Stimulated activated CD4-positive, alpha-beta T cell treated with anti-CD3 and anti-CD28 coated beads, Interleukin-2, amount 100 ng/mL, for 48 hours (primary cell): ENCODE results near the gene CACNA1S.
A peak's percentile ranks its signal among the peaks of the same experiment; 100 is the strongest.

Source experiments
- DNase-seq, 2 donors: peaks; one replicate each; pipeline ENCODE4 v3.0.0-alpha.2; 2020

Gene CACNA1S

GRCh38 chr1:201112173-201112731, at the start of gene CACNA1S:
CACNA1S (minus strand) TSS chr1:201112426; CDS start chr1:201112339, 87 bp downstream.
- no peak for DNase-seq

DNA sequence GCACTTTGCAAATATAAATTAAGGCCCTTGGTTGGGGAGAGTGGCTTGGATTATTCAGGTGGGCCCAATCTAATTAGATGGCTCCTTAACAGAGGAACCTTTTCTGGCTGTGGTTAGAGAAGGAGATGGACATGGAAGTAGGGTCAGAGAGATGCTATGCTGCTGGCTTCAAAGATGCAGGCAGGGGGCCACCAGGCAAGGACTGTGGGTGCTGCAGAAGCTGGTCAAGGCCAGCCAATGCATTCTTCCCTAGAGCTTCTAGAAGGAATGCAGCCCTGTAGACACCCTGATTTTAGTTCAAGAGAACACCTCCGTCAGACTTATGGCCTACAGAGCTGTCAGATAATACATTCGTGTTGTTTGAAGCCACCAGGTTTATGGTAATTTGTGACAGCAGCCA, 45.7 kb upstream of the CACNA1S start:
- no peak for DNase-seq

- no peak for DNase-seq
These were observed 44.6 kb upstream of the CACNA1S start for GRCh38 chr1:201156819-201157218.

GRCh38 chr1:201156346-201156745, 44.1 kb upstream of the CACNA1S start:
- DNase-seq, result no peak

GRCh38 chr1:201155354-201155753, 43.1 kb upstream of the CACNA1S start:
- no peak for DNase-seq

DNA sequence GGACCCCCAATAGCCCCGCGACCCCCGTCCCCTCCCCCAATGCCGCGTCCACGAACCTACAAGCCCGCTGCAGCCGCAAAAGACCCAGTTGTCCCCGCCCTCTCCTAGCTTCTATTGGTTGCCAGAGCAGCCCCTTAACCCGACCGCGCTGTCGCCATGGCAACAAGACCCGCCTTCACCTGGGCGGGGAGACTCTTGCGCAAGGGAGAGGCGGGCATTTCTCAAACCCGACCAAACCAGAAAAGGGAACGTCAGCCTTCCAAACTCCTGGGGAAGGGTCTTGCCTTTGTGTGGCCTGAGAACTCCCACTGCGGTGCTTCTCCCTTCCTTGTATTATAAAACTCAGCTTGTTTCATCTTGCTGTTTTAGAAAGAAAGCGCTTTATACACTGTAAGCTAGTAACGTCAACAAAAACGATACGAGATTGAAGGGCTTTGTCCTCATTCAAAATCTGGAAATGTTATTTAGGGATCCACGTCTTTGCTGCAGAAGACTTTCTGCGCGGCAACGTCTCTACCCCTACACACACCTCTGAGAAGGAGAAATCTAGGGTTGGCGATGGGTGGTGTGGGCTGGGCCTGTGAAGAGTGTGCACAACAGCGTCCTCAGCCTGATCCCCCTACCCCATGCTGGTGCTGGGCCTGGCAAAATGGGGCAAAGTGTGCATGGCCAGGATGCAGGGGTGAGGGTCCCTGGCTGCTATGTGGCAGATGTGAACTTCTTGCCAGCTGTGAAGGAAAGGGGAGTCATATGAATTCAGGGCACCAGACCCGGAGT, 42.4 kb upstream of the CACNA1S start, which contains the start of gene TMEM9:
Gene TMEM9, minus strand, starts transcription at position 86 of the 777 bp plus-strand sequence. CDS start 551 bp downstream, outside the sequence.
- DNase-seq, result peak; percentile 99

DNA sequence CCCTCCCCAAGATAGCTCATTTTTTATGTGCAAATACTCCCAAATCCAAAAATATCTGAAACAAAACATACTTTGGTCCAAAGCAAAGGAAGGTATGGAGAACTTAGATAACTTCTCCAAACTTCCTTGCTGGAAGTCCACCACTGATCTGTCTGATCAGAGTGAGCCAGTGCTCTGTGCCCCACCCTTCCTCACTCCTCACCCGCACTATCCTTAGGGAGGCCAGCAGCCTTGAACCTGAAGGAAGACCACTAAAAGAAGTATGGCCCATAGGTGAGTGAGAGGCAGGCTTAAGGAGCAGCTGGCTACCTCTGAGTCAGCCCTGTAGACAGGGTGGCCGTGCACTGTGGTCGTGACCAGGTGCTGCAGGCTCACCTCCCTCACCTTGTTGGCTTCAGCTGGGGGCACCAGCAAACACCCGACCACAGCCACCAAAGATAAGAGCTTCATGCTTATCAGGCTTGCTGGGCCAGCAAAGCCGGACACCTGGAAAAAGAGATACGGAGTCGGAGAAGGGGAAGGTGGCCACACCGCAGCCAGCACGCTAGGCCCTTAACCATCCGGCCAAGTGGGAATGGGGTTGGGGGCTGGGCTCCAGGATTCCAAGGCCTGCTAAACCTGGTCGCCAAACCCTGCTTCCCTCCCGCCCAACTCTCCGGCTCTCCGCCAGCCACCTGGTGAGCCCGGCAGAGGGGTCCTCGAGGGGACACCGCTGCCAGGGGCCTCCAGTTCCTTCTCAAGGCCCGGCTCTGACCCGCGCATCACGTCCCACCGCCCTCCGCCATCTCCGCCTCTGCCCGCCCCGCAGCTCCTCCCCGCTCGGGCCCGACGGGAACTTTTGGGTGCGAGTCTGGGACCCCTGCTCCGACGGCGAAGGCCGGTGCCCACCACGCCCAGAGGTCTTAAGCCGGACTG, 41.5 kb upstream of the CACNA1S start:
- peak; percentile 4 to 8 for DNase-seq

- DNase-seq, result no peak
These were observed 37.2 kb upstream of the CACNA1S start for GRCh38 chr1:201149400-201149799.

DNA sequence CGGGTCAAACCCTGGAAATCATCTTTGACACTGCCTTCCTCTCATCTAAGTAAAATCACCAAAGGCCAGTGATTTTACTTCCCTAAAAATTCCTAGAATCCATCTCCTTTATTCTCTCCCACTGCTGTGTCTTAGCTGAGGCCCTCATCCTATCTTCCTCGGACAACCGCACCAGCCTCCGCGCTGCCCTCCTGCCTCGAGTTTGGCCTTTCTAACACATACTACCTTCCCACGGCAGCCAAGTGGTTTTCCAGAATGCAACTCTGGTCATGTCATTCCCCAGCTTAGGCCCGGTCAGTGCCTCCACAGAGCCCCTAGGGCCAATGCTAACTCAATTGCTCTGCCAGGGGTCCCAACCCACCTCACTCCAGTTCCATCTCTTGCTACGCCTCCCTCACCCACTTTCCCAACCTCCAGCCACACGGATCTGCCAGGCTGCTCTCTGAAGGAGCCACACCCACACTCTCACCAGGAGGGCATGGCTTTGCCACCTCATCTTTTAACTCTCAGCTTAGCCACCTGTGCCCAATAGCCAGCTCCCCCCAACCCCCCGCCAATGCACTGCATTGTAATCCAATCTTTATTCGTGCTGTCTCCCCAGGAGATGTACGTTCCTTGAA, 35.3 kb upstream of the CACNA1S start:
- no peak for DNase-seq

GRCh38 chr1:201146626-201147390, 34.6 kb upstream of the CACNA1S start:
- DNase-seq, result no peak

- DNase-seq, result no peak
These were observed 33.6 kb upstream of the CACNA1S start for GRCh38 chr1:201145816-201146215.

GRCh38 chr1:201145132-201145531, 32.9 kb upstream of the CACNA1S start:
- no peak for DNase-seq

DNA sequence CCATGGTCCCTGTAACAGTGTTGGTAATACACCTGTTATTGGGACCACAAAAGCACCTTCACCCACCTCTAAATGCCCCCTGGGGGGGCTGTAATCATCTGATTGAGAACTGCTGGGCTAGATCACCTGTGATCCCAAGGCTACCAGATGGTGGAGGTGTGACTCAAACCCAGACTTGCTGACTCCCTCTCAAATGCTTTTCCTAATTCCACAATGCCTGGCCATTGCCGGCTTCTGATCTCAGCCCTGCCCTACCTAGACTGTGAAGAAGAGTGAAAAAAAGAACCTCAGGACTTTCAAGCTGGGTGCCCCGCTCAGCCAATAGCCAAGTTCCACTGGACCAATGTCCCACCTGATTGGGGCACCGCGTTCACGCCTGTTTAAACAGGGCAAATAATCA, 32.5 kb upstream of the CACNA1S start:
- DNase-seq, result no peak

GRCh38 chr1:201143726-201144635, 31.8 kb upstream of the CACNA1S start:
- DNase-seq, result no peak

GRCh38 chr1:201142849-201143725, 30.9 kb upstream of the CACNA1S start:
- no peak for DNase-seq

DNA sequence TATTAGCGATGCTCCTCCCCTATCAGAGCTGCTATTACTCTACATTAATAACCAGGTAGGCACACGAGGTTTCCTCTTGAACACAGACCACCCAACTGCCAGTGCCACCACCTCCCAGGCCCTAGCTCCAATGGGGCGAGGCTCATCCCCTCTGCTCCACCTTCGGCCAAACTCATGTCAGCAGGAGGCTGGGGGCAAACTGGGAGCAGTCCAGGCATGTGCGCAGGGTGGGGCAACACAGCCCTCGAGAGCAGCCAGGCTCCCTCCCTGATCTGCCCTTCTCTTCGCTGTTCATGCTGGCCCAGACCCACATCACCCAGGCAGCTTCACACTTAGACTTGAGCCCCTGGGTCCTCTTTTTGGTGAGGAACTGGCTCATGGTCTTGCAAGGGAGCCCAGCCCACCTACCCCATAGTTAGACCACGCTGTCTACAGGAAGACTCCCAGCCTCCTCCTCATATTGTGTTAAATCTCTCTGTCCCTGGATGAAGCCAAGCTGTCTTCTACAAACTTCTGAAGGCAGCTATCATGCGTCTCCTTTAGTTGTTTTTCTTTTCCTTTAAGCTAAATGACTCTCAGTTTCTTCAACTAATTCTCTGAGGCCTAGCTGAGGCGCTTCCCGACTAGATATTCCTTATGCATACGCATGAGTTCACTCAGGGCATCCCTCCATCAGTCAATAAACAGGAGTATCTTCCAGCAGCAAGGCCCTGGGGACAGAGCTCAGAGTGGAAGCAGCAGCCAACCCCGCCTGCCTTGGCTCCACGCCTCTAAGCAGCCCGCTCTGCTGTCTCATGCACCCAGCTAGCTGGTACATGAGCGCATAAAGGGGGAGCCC, 30.0 kb upstream of the CACNA1S start:
- no peak for DNase-seq

GRCh38 chr1:201141418-201141817, 29.2 kb upstream of the CACNA1S start:
- no peak for DNase-seq

GRCh38 chr1:201140941-201141260, 28.7 kb upstream of the CACNA1S start:
- DNase-seq, result no peak

GRCh38 chr1:201140235-201140940, 28.2 kb upstream of the CACNA1S start:
- no peak for DNase-seq
